Colonic mucosa (tissue), 4 donors: ENCODE measurements around the gene COL9A1. TPM values are rescaled to one million over a fixed set of nuclear protein-coding genes. Genes with fewer than 3 reads are reported as not detected.
"Not testable (repeated sequence)": the region's sequence is repeated elsewhere in the genome, so short reads cannot be mapped to it uniquely, and the experiment has no call there.

ENCODE experiments used
- DNase-seq: peaks from one replicate; pipeline ENCODE4 v3.0.0-alpha.2; 2020
- H3K27ac ChIP-seq: fragments of 200-600 bp; one replicate; pipeline ENCODE4 v1.8.0; 2021
- H3K27me3 ChIP-seq: fragments of 200-600 bp; one replicate; pipeline ENCODE4 v1.8.0; 2021
- H3K36me3 ChIP-seq: fragments of 200-600 bp; one replicate; pipeline ENCODE4 v1.8.0; 2021
- H3K4me1 ChIP-seq: fragments of 200-600 bp; one replicate; pipeline ENCODE4 v1.8.0; 2021; ENCODE audit warnings: mild to moderate bottlenecking
- H3K4me3 ChIP-seq: fragments of 200-600 bp; one replicate; pipeline ENCODE4 v1.8.0; 2021
- H3K9ac ChIP-seq, 2 donors: one replicate each; pipeline ENCODE4 v1.7.0; 2013; ENCODE audit warnings: control low read depth in 2 of 2, low read depth in 2 of 2, low read length in 2 of 2
- H3K9me3 ChIP-seq: fragments of 200-600 bp; one replicate; pipeline ENCODE4 v1.8.0; 2021
- CTCF ChIP-seq: fragments of 200-600 bp; IDR thresholded peaks from one replicate; pipeline ENCODE4 v1.8.0; 2022; ENCODE audit warnings: antibody characterized with exemption, mild to moderate bottlenecking
- intact Hi-C: fragments of 100-400 bp; cut with DNase I; formaldehyde crosslinking; loops from one replicate; pipeline ENCODE4 v1.14.1; 2022
- total RNA-seq, 2 donors: library from RNA; stranded (reverse); fragmentation: NEBNext Ultra II Directional in 1 of 2; extraction: Animal tissue kit (Norgen Biotek cat#: 25700) in 1 of 2; gene quantifications; one replicate each; pipeline ENCODE4 v1.2.1, GENCODE V29; 2021
- donor health status: healthy.
- donor health status: DM: no; HTN: no; CAD: no.
- donor health status: DM: no; HTN: no; CAD: no.

COL9A1 gene
- under 1 TPM; 0.45 to 0.82 TPM for total RNA-seq

GRCh38 chr6:70303034-70303525, at the start of gene COL9A1:
Gene COL9A1, minus strand, starts transcription at chr6:70303084. Its CDS starts 160 bp downstream, at chr6:70302924.
- no peaks in the 10 kb centered on the region for H3K27me3 ChIP-seq
- TF ChIP-seq CTCF, result no peak

GRCh38 chr6:70351461-70351860, 48.6 kb upstream of the COL9A1 start:
- H3K4me1 ChIP-seq, result no peaks in the 10 kb centered on the region

More at GRCh38 chr6:70303034-70303525, at the start of gene COL9A1:
- H3K4me1 ChIP-seq, result no peaks in the 10 kb centered on the region
- no peak within 1 kb of the TSS for H3K4me3 ChIP-seq
- no peak within 1 kb of the TSS for H3K9ac ChIP-seq
- intact Hi-C loops, result no loop called here
- no peak for DNase-seq
- H3K9me3 ChIP-seq, result no peaks in the 10 kb centered on the region
- no peaks in the 10 kb centered on the region for H3K36me3 ChIP-seq
- H3K27ac ChIP-seq, result no peak within 1 kb of the TSS

GRCh38 chr6:70345619-70346018, 42.7 kb upstream of the COL9A1 start:
- intact Hi-C loops, result no loop called here
- Histone ChIP-seq H3K4me1 (no peaks in the 10 kb centered on the region), H3K36me3 (no peaks in the 10 kb centered on the region), H3K9ac (no peak overlapping the region), H3K27me3 (no peaks in the 10 kb centered on the region), H3K4me3 (no peak overlapping the region), H3K9me3 (no peaks in the 10 kb centered on the region), H3K27ac (no peak overlapping the region)
- TF ChIP-seq CTCF, result no peak
- DNase-seq, result no peak

More at GRCh38 chr6:70351461-70351860, 48.6 kb upstream of the COL9A1 start:
- no peak for TF ChIP-seq CTCF
- no peak overlapping the region for H3K4me3 ChIP-seq
- H3K9me3 ChIP-seq, result no peaks in the 10 kb centered on the region
- intact Hi-C loops, result no loop called here
- H3K27me3 ChIP-seq, result no peaks in the 10 kb centered on the region
- DNase-seq, result no peak
- H3K27ac ChIP-seq, result no peak overlapping the region
- no peak overlapping the region for H3K9ac ChIP-seq
- H3K36me3 ChIP-seq, result no peaks in the 10 kb centered on the region

GRCh38 chr6:70343313-70343712, 40.4 kb upstream of the COL9A1 start:
- intact Hi-C loops, result no loop called here
- no peaks in the 10 kb centered on the region for H3K4me1 ChIP-seq
- no peaks in the 10 kb centered on the region for H3K27me3 ChIP-seq
- TF ChIP-seq CTCF, result no peak
- H3K27ac ChIP-seq, result no peak overlapping the region
- no peak overlapping the region for H3K4me3 ChIP-seq
- no peak overlapping the region for H3K9ac ChIP-seq
- H3K9me3 ChIP-seq, result no peaks in the 10 kb centered on the region
- DNase-seq, result no peak
- no peaks in the 10 kb centered on the region for H3K36me3 ChIP-seq

GRCh38 chr6:70339810-70340209, 36.9 kb upstream of the COL9A1 start:
- H3K27me3 ChIP-seq, H3K4me3 ChIP-seq, DNase-seq, H3K27ac ChIP-seq, H3K9ac ChIP-seq, H3K4me1 ChIP-seq, intact Hi-C loops, H3K9me3 ChIP-seq, H3K36me3 ChIP-seq: not testable (repeated sequence)

- H3K27me3 ChIP-seq, result no peaks in the 10 kb centered on the region
- no peak overlapping the region for H3K27ac ChIP-seq
- no peaks in the 10 kb centered on the region for H3K36me3 ChIP-seq
- H3K4me1 ChIP-seq, result no peaks in the 10 kb centered on the region
- H3K4me3 ChIP-seq, result no peak overlapping the region
- no peak overlapping the region for H3K9ac ChIP-seq
- TF ChIP-seq CTCF, result no peak
- intact Hi-C loops, result no loop called here
- H3K9me3 ChIP-seq, result no peaks in the 10 kb centered on the region
- DNase-seq, result no peak
Observed at GRCh38 chr6:70338775-70339174, 35.9 kb upstream of the COL9A1 start.
